Fibroblast of the aortic adventitia (primary cell): ENCODE measurements around the gene VPS4B. TPM values are rescaled to one million over a fixed set of nuclear protein-coding genes. Genes with fewer than 3 reads are reported as not detected.

Experiments used
- DNase-seq: peaks from one replicate; pipeline ENCODE4 v3.0.0-alpha.2; 2010; ENCODE audit warnings: low read depth
- H3K4me3 ChIP-seq: 2 replicates; pipeline ENCODE4 v1.5.1; 2011; ENCODE audit warnings: low read depth, mild to moderate bottlenecking, control low read depth, low read length, moderate library complexity
- total RNA-seq: library from RNA; depleted of rRNA; stranded (reverse); fragments of >200 nt; gene quantifications from 2 replicates; pipeline ENCODE4 v1.2.3, GENCODE V29; 2012; ENCODE audit warnings: low replicate concordance
- TF ChIP-seq, protein P1 (sequence below): IDR thresholded peaks from 2 replicates; pipeline ENCODE4 v1.5.1; 2011; ENCODE audit warnings: mild to moderate bottlenecking, low read length, control low read depth, inconsistent platforms; ENCODE audit not compliant: insufficient read depth

The VPS4B gene
- total RNA-seq, 1 donor, result 38.1 TPM

DNA sequence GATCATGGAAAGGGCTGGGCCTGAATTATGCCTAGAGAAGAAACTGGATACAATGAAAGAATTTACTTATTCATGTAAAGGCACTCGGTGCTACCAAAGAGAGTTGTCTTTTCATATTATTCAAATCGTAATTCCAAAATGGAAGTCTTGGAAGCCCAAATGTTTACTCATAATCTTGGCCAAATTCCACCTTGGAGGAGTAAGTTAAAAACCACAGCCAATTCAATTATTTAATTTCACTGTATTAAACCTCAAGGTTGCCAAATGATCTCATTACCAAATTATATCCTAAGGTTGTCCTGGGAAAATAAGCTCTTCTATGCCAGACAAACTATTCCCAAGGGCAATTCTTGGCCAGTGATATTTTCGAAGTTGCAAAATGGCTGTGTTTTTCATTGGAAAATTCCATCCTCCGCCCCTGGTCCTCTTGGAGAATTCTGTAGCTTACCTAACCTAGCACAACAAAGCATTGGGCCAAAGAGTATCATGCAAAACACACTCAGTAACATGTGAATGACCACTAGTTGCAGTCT, 11.1 kb upstream of the VPS4B start:
- peak; percentile 85 for DNase-seq

GRCh38 chr18:63431180-63431579, 8.9 kb upstream of the VPS4B start:
- H3K4me3 ChIP-seq, result no peak overlapping the region
- TF ChIP-seq, protein P1, sequence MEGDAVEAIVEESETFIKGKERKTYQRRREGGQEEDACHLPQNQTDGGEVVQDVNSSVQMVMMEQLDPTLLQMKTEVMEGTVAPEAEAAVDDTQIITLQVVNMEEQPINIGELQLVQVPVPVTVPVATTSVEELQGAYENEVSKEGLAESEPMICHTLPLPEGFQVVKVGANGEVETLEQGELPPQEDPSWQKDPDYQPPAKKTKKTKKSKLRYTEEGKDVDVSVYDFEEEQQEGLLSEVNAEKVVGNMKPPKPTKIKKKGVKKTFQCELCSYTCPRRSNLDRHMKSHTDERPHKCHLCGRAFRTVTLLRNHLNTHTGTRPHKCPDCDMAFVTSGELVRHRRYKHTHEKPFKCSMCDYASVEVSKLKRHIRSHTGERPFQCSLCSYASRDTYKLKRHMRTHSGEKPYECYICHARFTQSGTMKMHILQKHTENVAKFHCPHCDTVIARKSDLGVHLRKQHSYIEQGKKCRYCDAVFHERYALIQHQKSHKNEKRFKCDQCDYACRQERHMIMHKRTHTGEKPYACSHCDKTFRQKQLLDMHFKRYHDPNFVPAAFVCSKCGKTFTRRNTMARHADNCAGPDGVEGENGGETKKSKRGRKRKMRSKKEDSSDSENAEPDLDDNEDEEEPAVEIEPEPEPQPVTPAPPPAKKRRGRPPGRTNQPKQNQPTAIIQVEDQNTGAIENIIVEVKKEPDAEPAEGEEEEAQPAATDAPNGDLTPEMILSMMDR, result no peak
- no peak for DNase-seq

More for the DNA sequence above, 11.1 kb upstream of the VPS4B start:
- TF ChIP-seq, protein P1, result no peak
- H3K4me3 ChIP-seq, result no peak overlapping the region

DNA sequence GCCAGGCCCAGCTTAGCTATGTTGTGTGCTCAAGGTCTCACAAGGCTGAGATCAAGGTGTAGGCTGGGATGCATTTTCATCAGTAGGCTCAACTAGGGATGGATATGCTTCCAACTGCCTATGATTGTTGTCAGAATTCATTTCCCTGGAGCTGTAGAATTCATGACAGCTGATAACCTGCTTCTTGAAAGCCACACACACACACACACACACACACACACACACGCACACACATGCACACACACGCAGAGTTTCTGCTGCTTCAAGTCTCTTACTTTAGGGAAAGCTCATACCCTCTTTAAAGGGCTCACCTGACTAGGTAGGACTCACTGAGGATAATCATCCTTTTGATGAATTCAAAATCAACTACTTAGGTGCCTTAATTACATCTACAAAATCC, 8.2 kb upstream of the VPS4B start:
- no peak for DNase-seq
- TF ChIP-seq, protein P1, result no peak
- H3K4me3 ChIP-seq, result no peak overlapping the region

DNA sequence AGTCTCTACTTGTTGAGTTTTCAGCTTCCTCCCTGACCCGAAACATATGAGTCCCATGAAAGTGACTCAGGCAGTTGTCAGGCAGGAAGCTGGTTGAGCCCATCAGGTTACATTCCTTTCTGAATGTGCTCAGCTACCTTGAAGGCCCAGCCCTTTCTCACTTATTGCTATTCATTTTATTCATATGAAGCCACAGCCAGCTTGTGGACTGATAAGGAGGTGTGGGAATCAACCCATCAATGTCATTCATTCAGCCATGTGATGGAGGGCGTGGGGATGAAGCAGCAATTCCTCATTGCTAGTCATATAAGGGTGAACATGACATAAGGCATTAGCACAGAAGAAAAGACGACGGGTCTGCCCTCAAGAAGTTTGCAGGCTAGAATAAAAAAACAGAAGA, 5.3 kb upstream of the VPS4B start:
- DNase-seq, result no peak
- no peak overlapping the region for H3K4me3 ChIP-seq
- TF ChIP-seq, protein P1, result no peak

DNA sequence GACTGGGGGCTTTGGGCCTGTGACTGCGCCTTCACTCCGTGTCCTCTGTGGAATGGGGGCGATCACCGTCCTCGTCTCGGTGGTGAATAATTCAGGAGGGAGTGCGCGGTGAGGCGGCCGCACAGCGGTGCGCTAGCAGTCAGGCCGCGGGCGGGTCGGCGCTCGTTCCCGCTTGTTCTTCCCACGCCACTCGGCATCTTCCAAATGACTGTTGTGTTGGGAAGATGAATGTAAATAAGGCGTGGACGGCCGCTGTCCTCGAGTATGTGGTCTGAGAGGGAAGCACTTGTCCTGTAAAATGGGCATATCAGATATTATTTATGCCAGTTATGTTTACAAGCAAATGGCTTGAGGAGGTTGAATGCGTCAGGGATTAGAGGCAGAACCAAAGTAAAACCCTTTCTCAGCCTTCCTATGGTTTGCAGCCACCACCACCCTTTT, 608 bp upstream of the VPS4B start:
- TF ChIP-seq, protein P1, result no peak
- DNase-seq, result no peak

GRCh38 chr18:63421514-63421913, 762 bp downstream of the VPS4B start:
- peak; percentile 17 for DNase-seq
- H3K4me3 ChIP-seq, result peak overlapping the region; percentile 99
- TF ChIP-seq, protein P1, result no peak

More for the DNA sequence above, 608 bp upstream of the VPS4B start:
- peak overlapping the region; percentile 75 for H3K4me3 ChIP-seq

GRCh38 chr18:63412953-63413352, 9.3 kb downstream of the VPS4B start:
- TF ChIP-seq, protein P1, result no peak
- no peak overlapping the region for H3K4me3 ChIP-seq
- no peak for DNase-seq
